Adipocyte (in vitro differentiated cells): ENCODE measurements around the gene APPL1.

Source experiments
- DNase-seq: peaks from one replicate; pipeline ENCODE4 v3.0.0-alpha.2; 2015; ENCODE audit warnings: low read depth
- H3K27me3 ChIP-seq: replicated peaks from 2 replicates; pipeline ENCODE4 v1.7.0; 2013; ENCODE audit warnings: mild to moderate bottlenecking, low read length, moderate library complexity; ENCODE audit not compliant: control insufficient read depth, insufficient read depth
- H3K36me3 ChIP-seq: 2 replicates; pipeline ENCODE4 v1.7.0; 2013; ENCODE audit warnings: low read length, mild to moderate bottlenecking, moderate library complexity; ENCODE audit not compliant: control insufficient read depth, insufficient read depth, severe bottlenecking
- H3K4me1 ChIP-seq: 2 replicates; pipeline ENCODE4 v1.7.0; 2013; ENCODE audit warnings: mild to moderate bottlenecking, low read length, moderate library complexity; ENCODE audit not compliant: control insufficient read depth, insufficient read depth
- H3K4me3 ChIP-seq: 2 replicates; pipeline ENCODE4 v1.7.0; 2013; ENCODE audit warnings: mild to moderate bottlenecking, low read length, moderate library complexity
- H3K9ac ChIP-seq: 2 replicates; pipeline ENCODE4 v1.7.0; 2013; ENCODE audit warnings: mild to moderate bottlenecking, low read length, moderate library complexity
- H3K9me3 ChIP-seq: 2 replicates; pipeline ENCODE4 v1.7.0; 2013; ENCODE audit warnings: mild to moderate bottlenecking, low read length, moderate library complexity; ENCODE audit not compliant: control insufficient read depth

APPL1 gene

DNA sequence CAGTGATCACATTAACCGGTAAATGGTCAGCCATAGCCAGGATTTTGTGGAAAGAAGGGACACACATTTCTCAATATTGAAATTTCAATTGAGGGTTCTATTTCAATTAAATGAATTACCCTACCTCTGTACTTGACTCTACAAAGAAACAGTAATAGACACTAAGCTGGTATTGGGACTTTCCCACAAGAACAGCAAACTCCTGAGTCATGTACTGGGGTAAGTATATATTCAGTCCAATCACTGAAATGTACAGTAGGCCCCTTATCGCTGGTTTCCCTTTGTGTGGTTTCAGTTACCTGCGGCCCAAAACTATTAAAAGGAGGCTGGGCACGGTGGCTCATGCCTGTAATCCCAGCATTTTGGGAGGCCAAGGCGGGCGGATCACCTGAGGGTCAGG lies 47.3 kb downstream of the APPL1 start:
- Histone ChIP-seq H3K4me3 (no peak overlapping the region), H3K27me3 (no peaks in the 10 kb centered on the region), H3K4me1 (no peaks in the 10 kb centered on the region), H3K9me3 (no peaks in the 10 kb centered on the region), H3K36me3 (peaks cover 18% of the 10 kb centered on the region), H3K9ac (no peak overlapping the region)
- DNase-seq: no peak

DNA sequence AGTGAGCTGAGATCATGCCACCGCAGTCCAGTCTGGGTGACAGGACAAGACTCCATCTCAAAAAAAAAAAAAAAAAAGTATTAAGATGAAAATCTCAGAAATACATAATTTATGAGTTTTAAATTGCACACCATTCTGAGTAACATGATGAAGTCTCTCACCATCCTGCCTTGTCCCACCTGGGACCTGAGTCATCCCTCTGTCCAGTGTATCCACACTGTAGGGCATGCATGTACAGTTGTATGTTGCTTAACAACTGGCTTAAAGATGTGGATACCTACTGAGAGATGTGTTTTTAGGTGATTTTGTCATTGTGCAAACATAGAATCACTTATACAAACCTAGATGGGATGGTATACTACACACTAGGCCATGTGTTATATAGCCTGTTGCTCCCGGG lies 47.9 kb downstream of the APPL1 start:
- no peaks in the 10 kb centered on the region for H3K9me3 ChIP-seq
- H3K27me3 ChIP-seq: no peaks in the 10 kb centered on the region
- no peak for DNase-seq
- H3K4me1 ChIP-seq: no peaks in the 10 kb centered on the region
- peaks cover 13% of the 10 kb centered on the region for H3K36me3 ChIP-seq
- H3K4me3 ChIP-seq: no peak overlapping the region
- H3K9ac ChIP-seq: no peak overlapping the region

DNA sequence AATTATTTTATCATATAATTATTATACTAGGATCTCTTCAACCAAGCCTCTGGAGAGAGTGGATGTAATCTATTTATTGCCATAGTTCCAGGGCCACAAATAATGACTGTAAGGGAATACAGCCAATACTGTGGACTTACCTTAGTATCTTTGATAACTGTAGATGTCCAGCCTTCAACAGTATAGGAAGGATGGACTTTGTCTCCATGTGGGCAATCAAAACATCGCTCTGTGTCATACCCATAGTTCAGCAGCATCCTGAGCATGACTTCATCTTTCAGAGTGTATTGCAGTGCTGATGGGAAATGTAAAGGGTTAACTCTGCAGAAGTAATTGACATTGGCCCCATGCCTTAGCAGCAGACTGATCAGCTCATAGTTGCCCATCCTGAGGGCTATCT lies 50.7 kb downstream of the APPL1 start:
- H3K4me3 ChIP-seq: no peak overlapping the region
- no peak overlapping the region for H3K9ac ChIP-seq
- no peaks in the 10 kb centered on the region for H3K9me3 ChIP-seq
- peaks cover 4% of the 10 kb centered on the region for H3K4me1 ChIP-seq
- DNase-seq: no peak
- peaks cover 6% of the 10 kb centered on the region for H3K36me3 ChIP-seq
- H3K27me3 ChIP-seq: no peaks in the 10 kb centered on the region

DNA sequence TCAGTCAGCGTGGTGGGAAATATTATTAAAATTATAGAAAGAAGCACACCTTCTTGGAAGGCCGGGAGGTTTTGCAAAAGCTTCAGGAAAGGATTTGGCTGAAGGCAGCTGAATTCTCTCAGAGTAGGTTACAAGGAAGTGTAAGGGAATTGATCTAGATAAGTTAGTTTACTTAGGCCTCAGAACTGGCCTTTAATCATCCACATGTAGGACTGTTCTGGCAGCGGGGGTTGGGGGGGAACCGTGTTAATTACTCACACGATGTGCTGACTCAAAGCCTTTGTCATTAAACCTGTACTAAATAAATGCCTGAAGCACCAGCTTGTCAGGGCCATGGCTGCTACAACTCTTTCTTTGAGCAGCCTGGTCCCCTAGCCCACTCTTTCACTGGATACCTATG lies 52.2 kb downstream of the APPL1 start:
- H3K36me3 ChIP-seq: peaks cover 3% of the 10 kb centered on the region
- H3K9ac ChIP-seq: no peak overlapping the region
- H3K4me1 ChIP-seq: peaks cover 4% of the 10 kb centered on the region
- no peak overlapping the region for H3K4me3 ChIP-seq
- H3K9me3 ChIP-seq: no peaks in the 10 kb centered on the region
- no peaks in the 10 kb centered on the region for H3K27me3 ChIP-seq
- no peak for DNase-seq

DNA sequence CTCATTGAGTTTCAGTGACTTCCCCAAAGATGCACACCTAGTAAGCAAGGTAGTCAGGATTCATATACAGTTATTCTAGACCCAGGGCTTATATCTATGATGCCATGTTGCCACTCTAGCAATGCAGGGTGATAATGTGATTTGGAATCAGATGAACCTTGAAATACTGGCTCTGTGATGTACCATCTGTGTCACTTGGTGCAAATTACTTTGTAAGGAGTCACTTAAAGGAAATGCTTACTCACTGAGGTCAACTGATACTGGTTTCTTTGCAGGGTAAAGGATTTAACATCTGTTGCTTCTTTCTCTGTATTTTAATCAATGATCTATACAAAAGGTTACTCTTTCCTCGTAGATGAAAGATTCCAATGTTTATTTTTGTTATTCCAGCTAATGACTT lies 54.2 kb downstream of the APPL1 start:
- peaks cover 4% of the 10 kb centered on the region for H3K4me1 ChIP-seq
- no peak overlapping the region for H3K4me3 ChIP-seq
- no peak for DNase-seq
- H3K27me3 ChIP-seq: no peaks in the 10 kb centered on the region
- H3K36me3 ChIP-seq: no peaks in the 10 kb centered on the region
- no peak overlapping the region for H3K9ac ChIP-seq
- H3K9me3 ChIP-seq: peaks cover 4% of the 10 kb centered on the region

DNA sequence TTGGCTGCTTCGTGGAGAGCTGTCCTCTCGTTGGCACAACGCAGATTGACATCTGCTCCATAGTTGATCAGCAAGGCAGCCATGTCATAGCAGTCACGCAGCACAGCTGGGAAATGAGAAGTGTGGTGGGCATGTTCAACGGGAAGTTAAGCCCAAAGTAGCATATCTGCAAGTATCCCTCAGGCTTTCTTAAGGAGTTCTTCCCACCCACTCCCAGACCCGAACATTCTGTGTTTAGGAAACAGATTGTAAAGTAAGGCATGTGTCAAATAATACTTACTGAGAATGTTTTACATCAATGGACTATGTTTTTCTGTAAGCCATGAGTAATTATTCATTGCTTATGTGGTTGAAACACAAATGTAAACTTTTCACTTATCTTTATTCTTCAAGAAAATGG lies 55.8 kb downstream of the APPL1 start:
- no peak for DNase-seq
- no peaks in the 10 kb centered on the region for H3K36me3 ChIP-seq
- H3K9ac ChIP-seq: no peak overlapping the region
- H3K4me3 ChIP-seq: no peak overlapping the region
- H3K9me3 ChIP-seq: peaks cover 4% of the 10 kb centered on the region
- peaks cover 4% of the 10 kb centered on the region for H3K4me1 ChIP-seq
- H3K27me3 ChIP-seq: no peaks in the 10 kb centered on the region

DNA sequence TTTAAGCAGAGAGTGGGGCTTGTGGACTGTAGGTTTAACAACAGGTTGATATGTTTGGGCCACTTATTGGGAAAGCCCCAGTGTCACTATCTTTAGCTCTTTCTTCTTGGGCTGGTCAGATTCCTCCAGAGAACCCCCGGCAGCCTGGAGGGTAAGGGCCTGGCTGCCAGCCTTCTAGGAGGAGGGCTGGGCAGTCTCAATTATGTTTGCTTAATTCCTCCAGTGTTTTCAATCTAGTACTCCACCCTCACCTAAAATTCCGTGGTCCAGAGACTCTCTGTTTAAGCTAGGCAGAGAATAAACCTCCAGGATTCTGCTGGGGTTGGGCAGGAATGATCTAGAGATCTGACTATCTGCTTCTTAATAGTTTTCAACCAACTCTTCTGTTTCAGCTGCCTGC lies 59.7 kb downstream of the APPL1 start:
- no peak overlapping the region for H3K4me3 ChIP-seq
- no peak for DNase-seq
- peaks cover 4% of the 10 kb centered on the region for H3K9me3 ChIP-seq
- no peaks in the 10 kb centered on the region for H3K4me1 ChIP-seq
- no peak overlapping the region for H3K9ac ChIP-seq
- H3K27me3 ChIP-seq: no peaks in the 10 kb centered on the region
- H3K36me3 ChIP-seq: no peaks in the 10 kb centered on the region

DNA sequence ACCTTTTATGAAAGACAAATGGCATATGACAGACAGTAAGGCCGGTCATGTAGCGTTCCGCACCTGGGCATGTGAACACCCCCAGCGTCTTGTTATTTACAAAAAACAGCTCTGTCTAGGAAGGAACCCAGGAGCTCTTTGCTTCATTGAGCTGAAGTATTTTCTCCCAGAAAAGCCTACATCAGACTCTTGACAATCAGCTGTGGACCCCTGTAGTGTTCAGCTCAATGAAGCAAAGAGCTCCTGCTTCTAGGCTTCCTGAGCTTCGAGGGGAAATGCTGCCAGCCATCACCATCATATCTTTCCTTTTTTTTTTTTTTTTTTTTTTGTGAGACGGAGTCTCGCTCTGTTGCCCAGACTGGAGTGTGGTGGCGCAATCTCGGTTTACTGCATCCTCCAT lies 60.9 kb downstream of the APPL1 start:
- no peak for DNase-seq
- Histone ChIP-seq H3K4me3 (no peak overlapping the region), H3K36me3 (no peaks in the 10 kb centered on the region)

DNA sequence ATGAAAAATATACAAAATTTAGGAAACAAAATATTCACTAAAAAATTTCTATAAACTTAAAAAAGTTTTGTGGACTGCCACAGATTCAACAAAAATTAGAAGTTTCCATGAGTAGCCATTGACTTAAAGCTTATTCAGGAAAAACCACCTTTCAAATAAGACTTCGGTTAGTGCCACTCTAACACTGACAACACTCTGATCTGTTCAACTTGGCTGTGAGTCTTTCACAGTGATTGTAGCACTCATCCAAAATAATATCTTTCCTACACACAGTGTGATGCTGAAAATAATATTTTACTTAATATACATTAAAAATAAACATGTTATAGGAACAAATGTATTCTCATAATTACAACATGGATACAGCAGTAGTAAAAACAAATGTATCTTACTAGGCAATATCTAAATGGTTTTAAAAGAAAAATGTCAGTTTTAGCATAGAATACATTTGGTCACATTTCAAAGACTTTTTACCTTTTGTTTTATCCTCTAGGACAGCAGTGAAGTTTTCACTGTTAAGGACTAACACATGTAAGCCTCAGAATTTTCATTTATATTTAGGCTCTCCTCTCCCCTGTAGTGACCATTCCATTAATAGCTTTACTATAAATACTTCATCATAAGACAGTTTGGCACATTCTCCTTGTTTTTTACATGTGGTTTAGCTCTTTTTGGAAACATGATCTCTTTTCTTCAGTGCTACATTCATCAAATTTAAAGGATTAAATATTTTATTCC lies 64.8 kb downstream of the APPL1 start, which contains the start of gene ASB14:
TSS of gene ASB14 (minus strand) at position 527 of the 738 bp plus-strand sequence. CDS start 652 bp downstream, outside the sequence.
- Histone ChIP-seq H3K27me3 (no peaks in the 10 kb centered on the region), H3K36me3 (no peaks in the 10 kb centered on the region), H3K9ac (no peak within 1 kb of the TSS), H3K4me1 (no peaks in the 10 kb centered on the region), H3K4me3 (no peak within 1 kb of the TSS), H3K9me3 (no peaks in the 10 kb centered on the region)
- DNase-seq: no peak

More for the DNA sequence above, 60.9 kb downstream of the APPL1 start:
- Histone ChIP-seq H3K9me3 (peaks cover 4% of the 10 kb centered on the region), H3K27me3 (no peaks in the 10 kb centered on the region), H3K9ac (no peak overlapping the region), H3K4me1 (no peaks in the 10 kb centered on the region)

DNA sequence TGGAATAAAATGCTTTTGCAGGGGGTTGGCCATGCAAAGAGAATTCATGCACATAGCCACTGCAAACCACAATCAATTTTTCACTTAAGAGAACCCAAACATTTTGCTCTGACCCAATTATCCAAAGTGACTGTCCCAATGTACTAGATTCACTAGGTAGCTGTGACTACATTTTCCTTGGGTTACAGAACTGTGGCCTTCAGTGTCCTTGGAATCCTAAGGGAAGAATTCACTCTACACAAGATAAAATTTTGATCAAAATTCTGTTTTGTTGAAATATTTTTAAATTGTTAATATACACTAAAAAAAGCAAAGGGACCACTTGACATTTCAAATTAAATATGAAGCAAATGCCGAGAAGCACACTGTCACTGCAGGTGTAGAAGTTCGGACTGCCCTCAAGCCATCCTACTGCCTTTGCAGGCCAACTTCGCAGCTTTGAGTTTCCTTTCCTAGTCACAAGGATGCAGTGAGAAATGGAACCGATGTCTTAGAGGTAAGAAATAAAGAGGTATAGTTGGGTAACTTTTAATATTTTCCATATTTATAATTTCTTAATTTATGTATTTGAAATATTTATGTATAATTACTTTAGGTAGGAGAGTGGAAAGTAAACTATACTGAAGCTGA lies 65.5 kb downstream of the APPL1 start:
- Histone ChIP-seq H3K9ac (no peak overlapping the region), H3K27me3 (no peaks in the 10 kb centered on the region), H3K4me3 (no peak overlapping the region), H3K9me3 (no peaks in the 10 kb centered on the region), H3K36me3 (no peaks in the 10 kb centered on the region), H3K4me1 (no peaks in the 10 kb centered on the region)
- no peak for DNase-seq

DNA sequence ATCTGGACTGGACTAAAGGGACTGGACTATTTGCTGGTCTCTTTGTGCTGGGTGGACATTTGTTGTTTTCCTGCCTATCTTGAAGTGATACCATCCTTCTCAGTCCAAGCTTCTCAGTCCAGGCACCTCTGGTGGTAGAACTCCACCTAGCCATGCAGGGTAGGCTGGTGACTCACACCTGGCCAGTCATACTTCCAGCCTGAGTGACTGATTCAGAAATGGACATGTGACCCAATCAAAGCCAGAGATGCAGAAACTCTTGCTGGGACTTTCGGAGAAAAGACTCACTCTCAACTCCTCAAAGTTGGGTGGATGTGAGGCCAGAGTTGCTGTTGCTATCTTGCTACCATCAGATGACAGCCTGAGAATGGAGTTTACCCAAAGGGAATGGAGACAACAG lies 70.5 kb downstream of the APPL1 start:
- no peak overlapping the region for H3K4me3 ChIP-seq
- H3K9me3 ChIP-seq: no peaks in the 10 kb centered on the region
- H3K27me3 ChIP-seq: no peaks in the 10 kb centered on the region
- H3K9ac ChIP-seq: no peak overlapping the region
- H3K4me1 ChIP-seq: no peaks in the 10 kb centered on the region
- no peak for DNase-seq
- H3K36me3 ChIP-seq: no peaks in the 10 kb centered on the region
